SU-DHL-6 (cell line): Measurements from ENCODE around the gene CD2.

ENCODE experiments used
- CTCF ChIP-seq: fragments of 200-600 bp; sonication (generic); IDR thresholded peaks from one replicate; pipeline ENCODE4 v1.5.1; 2017; ENCODE audit warnings: antibody characterized with exemption, mild to moderate bottlenecking, low read length, moderate library complexity; ENCODE audit not compliant: insufficient read depth, poor library complexity, severe bottlenecking
- EZH2phosphoT487 ChIP-seq: fragments of 200-600 bp; sonication (generic), shearing (Covaris generic); conservative IDR thresholded peaks from 2 replicates; pipeline ENCODE4 v1.6.1; 2018; ENCODE audit warnings: mild to moderate bottlenecking, antibody characterized with exemption, low read length, moderate library complexity, mixed read lengths

GRCh38 chr1:116808848-116809508 is 54.7 kb downstream of the CD2 start:
- TF ChIP-seq CTCF (no peak), EZH2phosphoT487 (no peak)
